Measurements from ENCODE around the gene DMD.

The DMD gene

GRCh38 chrX:31679861-31680260 lies 1531.5 kb downstream of the DMD start:
- no peaks in the 10 kb centered on the region for H4K20me1 ChIP-seq (ENCODE audit: insufficient read depth, low read length, poor library complexity, severe bottlenecking)
- H3K4me2 ChIP-seq (ENCODE audit: low read depth, low read length, poor library complexity, severe bottlenecking), result no peak overlapping the region
- H2AFZ ChIP-seq (ENCODE audit: low read length), result no peak overlapping the region
- no peaks in the 10 kb centered on the region for H3K4me1 ChIP-seq (ENCODE audit: insufficient read depth, low read length, poor library complexity, severe bottlenecking)
- no peaks in the 10 kb centered on the region for H3K9me2 ChIP-seq (replicated peaks; ENCODE audit: low read depth, low read length)
- H3K4me3 ChIP-seq (ENCODE audit: low read length, poor library complexity, severe bottlenecking), result no peak overlapping the region
- H3K27me3 ChIP-seq (ENCODE audit: insufficient read depth, low read length, poor library complexity, severe bottlenecking), result no peaks in the 10 kb centered on the region
- TF ChIP-seq EZH2phosphoT487 (IDR thresholded peaks at IDR 0.05; ENCODE audit: borderline replicate concordance) (no peak), CTCF (conservative IDR thresholded peaks at IDR 0.05; ENCODE audit: low read length) (no peak)
- no peaks in the 10 kb centered on the region for H3K36me3 ChIP-seq (ENCODE audit: insufficient read depth, low read length)
- H3F3A ChIP-seq (ENCODE audit: low read depth), result no peaks in the 10 kb centered on the region
- no peaks in the 10 kb centered on the region for H3K9me3 ChIP-seq (ENCODE audit: insufficient read depth, low read depth, low read length)
- no peaks in the 10 kb centered on the region for H3K79me2 ChIP-seq (ENCODE audit: insufficient read depth, low read length)
- H3K9ac ChIP-seq (ENCODE audit: low read depth, low read length, poor library complexity, severe bottlenecking), result no peak overlapping the region

- H3K27me3 ChIP-seq (ENCODE audit: insufficient read depth, low read length, poor library complexity, severe bottlenecking), result no peaks in the 10 kb centered on the region
These were observed 1541.1 kb downstream of the DMD start for GRCh38 chrX:31670245-31670644.

DNA sequence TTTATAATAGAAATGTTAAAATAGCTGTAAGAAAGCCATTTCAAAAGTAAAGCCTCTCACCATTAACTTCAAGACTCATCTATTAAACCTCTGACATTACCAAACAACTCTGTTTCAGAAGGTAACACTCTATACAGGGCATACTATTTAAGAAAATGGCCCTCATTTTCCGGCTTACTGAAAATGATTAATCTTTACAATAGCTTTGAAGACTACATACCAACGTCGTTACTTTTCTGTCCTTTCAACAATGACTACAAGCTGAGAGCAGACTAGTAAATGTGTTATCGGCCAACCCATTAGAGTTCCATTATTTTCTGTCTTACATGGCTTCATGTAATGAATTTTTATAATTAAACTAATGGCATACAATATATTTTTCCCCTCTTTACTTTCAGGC lies 1545.9 kb downstream of the DMD start:
- no peaks in the 10 kb centered on the region for H3K9me3 ChIP-seq (ENCODE audit: insufficient read depth, low read depth, low read length)
- no peak overlapping the region for H2AFZ ChIP-seq (ENCODE audit: low read length)
- H3K79me2 ChIP-seq (ENCODE audit: insufficient read depth, low read length), result no peaks in the 10 kb centered on the region
- TF ChIP-seq EZH2phosphoT487 (IDR thresholded peaks at IDR 0.05; ENCODE audit: borderline replicate concordance) (no peak), CTCF (conservative IDR thresholded peaks at IDR 0.05; ENCODE audit: low read length) (no peak)
- no peaks in the 10 kb centered on the region for H4K20me1 ChIP-seq (ENCODE audit: insufficient read depth, low read length, poor library complexity, severe bottlenecking)
- no peaks in the 10 kb centered on the region for H3K4me1 ChIP-seq (ENCODE audit: insufficient read depth, low read length, poor library complexity, severe bottlenecking)
- H3K9me2 ChIP-seq (replicated peaks; ENCODE audit: low read depth, low read length), result no peaks in the 10 kb centered on the region
- no peak overlapping the region for H3K4me3 ChIP-seq (ENCODE audit: low read length, poor library complexity, severe bottlenecking)
- H3K4me2 ChIP-seq (ENCODE audit: low read depth, low read length, poor library complexity, severe bottlenecking), result no peak overlapping the region
- H3K9ac ChIP-seq (ENCODE audit: low read depth, low read length, poor library complexity, severe bottlenecking), result no peak overlapping the region
- no peaks in the 10 kb centered on the region for H3K27me3 ChIP-seq (ENCODE audit: insufficient read depth, low read length, poor library complexity, severe bottlenecking)
- no peaks in the 10 kb centered on the region for H3K36me3 ChIP-seq (ENCODE audit: insufficient read depth, low read length)
- no peaks in the 10 kb centered on the region for H3F3A ChIP-seq (ENCODE audit: low read depth)

More at GRCh38 chrX:31670245-31670644, 1541.1 kb downstream of the DMD start:
- H3K9me3 ChIP-seq (ENCODE audit: insufficient read depth, low read depth, low read length), result no peaks in the 10 kb centered on the region
- H3K79me2 ChIP-seq (ENCODE audit: insufficient read depth, low read length), result no peaks in the 10 kb centered on the region
- H3K4me1 ChIP-seq (ENCODE audit: insufficient read depth, low read length, poor library complexity, severe bottlenecking), result no peaks in the 10 kb centered on the region
- no peaks in the 10 kb centered on the region for H3F3A ChIP-seq (ENCODE audit: low read depth)
- no peaks in the 10 kb centered on the region for H3K9me2 ChIP-seq (replicated peaks; ENCODE audit: low read depth, low read length)
- H3K36me3 ChIP-seq (ENCODE audit: insufficient read depth, low read length), result no peaks in the 10 kb centered on the region
- no peaks in the 10 kb centered on the region for H4K20me1 ChIP-seq (ENCODE audit: insufficient read depth, low read length, poor library complexity, severe bottlenecking)
- H3K4me3 ChIP-seq (ENCODE audit: low read length, poor library complexity, severe bottlenecking), result no peak overlapping the region
- H2AFZ ChIP-seq (ENCODE audit: low read length), result no peak overlapping the region
- no peak overlapping the region for H3K9ac ChIP-seq (ENCODE audit: low read depth, low read length, poor library complexity, severe bottlenecking)
- TF ChIP-seq EZH2phosphoT487 (IDR thresholded peaks at IDR 0.05; ENCODE audit: borderline replicate concordance) (no peak), CTCF (conservative IDR thresholded peaks at IDR 0.05; ENCODE audit: low read length) (no peak)
- no peak overlapping the region for H3K4me2 ChIP-seq (ENCODE audit: low read depth, low read length, poor library complexity, severe bottlenecking)
